CD4-positive, alpha-beta memory T cell (primary cell): ENCODE data around the gene OTUB1. TPM values are rescaled to one million over a fixed set of nuclear protein-coding genes. Genes with fewer than 3 reads are reported as not detected.

Experiments
- CTCF ChIA-PET: fragments of 350-600 bp; sonication (Branson Sonifier 250); formaldehyde crosslinking; loops from one replicate; lab custom pipeline; 2021; ENCODE audit warnings: inconsistent platforms; ENCODE audit not compliant: partially characterized antibody; lab: Charles Lee
- POLR2A ChIA-PET: fragments of 350-600 bp; sonication (Branson Sonifier 250); formaldehyde crosslinking; loops from one replicate; lab custom pipeline; 2021; ENCODE audit not compliant: partially characterized antibody; lab: Charles Lee
- DNase-seq, 5 donors: peaks; one replicate each; pipeline versions ENCODE4 v3.0.0 to v3.0.0-alpha.2; 2020 to 2022; ENCODE audit warnings: mixed read lengths in 1 of 5
- H3K27ac ChIP-seq: one replicate; pipeline ENCODE4 v1.7.0; 2013; ENCODE audit warnings: low read depth, low read length
- H3K27me3 ChIP-seq: 2 replicates; pipeline ENCODE4 v1.7.0; 2013; ENCODE audit warnings: mild to moderate bottlenecking, low read length, moderate library complexity; ENCODE audit not compliant: insufficient read depth
- H3K36me3 ChIP-seq: 2 replicates; pipeline ENCODE4 v1.7.0; 2013; ENCODE audit warnings: mild to moderate bottlenecking, low read length, moderate library complexity; ENCODE audit not compliant: insufficient read depth
- H3K4me1 ChIP-seq: 2 replicates; pipeline ENCODE4 v1.7.0; 2013; ENCODE audit warnings: mild to moderate bottlenecking, low read length, moderate library complexity; ENCODE audit not compliant: insufficient read depth
- H3K4me3 ChIP-seq, 2 donors: one replicate each; pipeline ENCODE4 v1.7.0; 2013; ENCODE audit warnings: low read length in 2 of 2, mild to moderate bottlenecking in 1 of 2
- H3K9me3 ChIP-seq, 2 donors: one replicate each; pipeline ENCODE4 v1.7.0; 2013; ENCODE audit warnings: low read length in 2 of 2, control low read depth in 1 of 2; ENCODE audit not compliant: control insufficient read depth in 1 of 2
- H3K27ac Mint-ChIP-seq, 7 donors: one replicate each; pipeline ENCODE4 v1.8.0; 2020 to 2021; ENCODE audit warnings: mixed read lengths in 7 of 7, mild to moderate bottlenecking in 6 of 7, inconsistent platforms in 3 of 7, moderate library complexity in 3 of 7
- H3K27me3 Mint-ChIP-seq, 2 donors: one replicate each; pipeline ENCODE4 v1.8.0; 2020 to 2021; ENCODE audit warnings: mixed read lengths in 2 of 2
- H3K36me3 Mint-ChIP-seq, 2 donors: one replicate each; pipeline ENCODE4 v1.8.0; 2020 to 2021; ENCODE audit warnings: mixed read lengths in 2 of 2, inconsistent platforms in 1 of 2, mild to moderate bottlenecking in 1 of 2
- H3K4me1 Mint-ChIP-seq, 4 donors: one replicate each; pipeline ENCODE4 v1.8.0; 2020 to 2021; ENCODE audit warnings: mixed read lengths in 4 of 4, mild to moderate bottlenecking in 1 of 4
- H3K4me3 Mint-ChIP-seq, 8 donors: one replicate each; pipeline ENCODE4 v1.8.0; 2020 to 2021; ENCODE audit warnings: mixed read lengths in 8 of 8, mild to moderate bottlenecking in 7 of 8, moderate library complexity in 6 of 8, inconsistent platforms in 3 of 8
- H3K9me3 Mint-ChIP-seq, 8 donors: one replicate each; pipeline ENCODE4 v1.8.0; 2020 to 2021; ENCODE audit warnings: mixed read lengths in 8 of 8, mild to moderate bottlenecking in 5 of 8, inconsistent platforms in 3 of 8, moderate library complexity in 1 of 8
- intact Hi-C: fragments of 100-400 bp; cut with micrococcal nuclease; formaldehyde crosslinking; loops from one replicate; pipeline ENCODE4 v1.15.1; 2023
- polyA plus RNA-seq, 2 donors: library from polyadenylated mRNA; unstranded; fragments of 300-500 nt; fragmentation: Illumina TruSeq; gene quantifications; one replicate each; pipeline ENCODE4 v1.2.3, GENCODE V29; 2021
- total RNA-seq, 2 experiments: library from RNA; stranded (reverse); gene quantifications; one replicate each; pipeline ENCODE4 v1.2.3, GENCODE V29; 2021

OTUB1 gene
- total and polyA plus RNA-seq, 4 experiments from 2014 or later = 72.9 to 171 (median 102) TPM

DNA sequence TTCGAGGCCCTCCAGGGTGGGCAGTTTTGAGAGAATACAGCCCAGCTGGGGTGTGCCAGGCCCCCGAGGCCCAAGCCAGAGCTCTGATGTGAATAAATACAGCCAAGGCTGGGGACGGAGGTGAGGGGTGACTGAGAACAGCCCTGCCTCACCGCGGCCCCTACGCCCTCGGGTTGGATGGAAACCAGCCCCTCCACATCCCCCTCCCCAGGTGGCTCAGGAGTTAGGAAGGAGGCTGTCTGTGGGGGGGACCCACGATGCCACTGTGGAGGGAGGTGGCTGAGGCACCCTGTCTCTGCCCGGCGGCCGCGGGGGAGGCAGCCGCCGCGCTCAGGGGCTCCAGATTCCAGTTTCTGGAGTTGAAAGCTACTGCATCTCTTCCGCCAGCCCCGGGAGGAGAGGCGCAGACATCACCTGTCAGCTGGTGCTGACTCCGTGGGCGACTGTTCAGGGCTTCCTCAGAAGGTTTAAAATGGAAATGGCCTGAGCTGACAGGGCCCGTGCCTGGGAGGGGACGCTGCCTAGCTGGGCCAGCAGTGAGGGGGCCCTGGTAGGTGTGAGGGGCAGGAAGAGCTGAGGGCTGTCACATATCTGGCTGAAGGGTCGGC, 50.9 kb downstream of the OTUB1 start:
- ChIA-PET POLR2A (interaction anchor here (1.1 kb wide), 1 partner anchor 40 kb away, joined by 3 read pairs; no protein-coding TSS in a partner anchor), CTCF (no interaction called here)
- no peaks in the 10 kb centered on the region for H3K36me3 Mint-ChIP-seq
- no peaks in the 10 kb centered on the region for H3K4me1 ChIP-seq
- no peaks in the 10 kb centered on the region for H3K36me3 ChIP-seq
- no peak for DNase-seq
- peaks cover 1 to 12% (median 4%) of the 10 kb centered on the region in 4 donors for H3K4me1 Mint-ChIP-seq
- H3K4me3 ChIP-seq = no peak overlapping the region
- intact Hi-C loops = no loop called here
- H3K4me3 Mint-ChIP-seq = peak overlapping the region in 1 of 8 donors; percentile 17
- H3K27me3 Mint-ChIP-seq = peaks cover 16 to 33% of the 10 kb centered on the region in 2 donors
- no peak overlapping the region for H3K27ac Mint-ChIP-seq
- H3K9me3 ChIP-seq = no peaks in the 10 kb centered on the region
- no peak overlapping the region for H3K27ac ChIP-seq
- H3K27me3 ChIP-seq = peaks cover 12% of the 10 kb centered on the region
- peaks cover 0 to 2% (median 0%) of the 10 kb centered on the region in 8 donors for H3K9me3 Mint-ChIP-seq

DNA sequence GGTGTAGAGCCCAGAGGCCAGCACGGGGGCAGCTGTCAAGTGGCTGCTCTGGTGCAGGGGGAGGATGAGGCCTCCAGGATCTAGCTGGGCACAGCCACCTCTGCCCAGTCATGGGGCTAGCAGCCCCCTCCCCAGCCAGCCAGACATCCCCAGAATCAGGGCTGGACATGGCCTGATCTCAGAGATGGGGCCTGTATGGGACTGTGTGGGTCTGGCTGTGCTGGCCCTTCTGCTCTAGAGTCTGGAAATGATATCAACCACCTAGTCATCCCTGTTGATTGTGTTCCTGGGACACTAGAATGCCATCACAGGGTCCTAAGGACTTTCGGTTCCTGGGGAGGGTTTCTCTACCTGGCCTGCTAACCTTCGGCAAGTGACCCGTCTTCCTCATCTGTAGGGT, 52.3 kb downstream of the OTUB1 start:
- Histone ChIP-seq H3K36me3 (no peaks in the 10 kb centered on the region), H3K9me3 (no peaks in the 10 kb centered on the region), H3K4me1 (no peaks in the 10 kb centered on the region), H3K4me3 (no peak overlapping the region), H3K27me3 (peaks cover 12% of the 10 kb centered on the region), H3K27ac (no peak overlapping the region)
- intact Hi-C loops = no loop called here
- H3K4me1 Mint-ChIP-seq = peaks cover 1 to 12% (median 4%) of the 10 kb centered on the region in 4 donors
- H3K27me3 Mint-ChIP-seq = peaks cover 13 to 28% of the 10 kb centered on the region in 2 donors
- peaks cover 0 to 2% (median 0%) of the 10 kb centered on the region in 8 donors for H3K9me3 Mint-ChIP-seq
- H3K27ac Mint-ChIP-seq = no peak overlapping the region
- CTCF ChIA-PET = no interaction called here
- DNase-seq = no peak
- H3K4me3 Mint-ChIP-seq = no peak overlapping the region
- POLR2A ChIA-PET = no interaction called here
- no peaks in the 10 kb centered on the region for H3K36me3 Mint-ChIP-seq

DNA sequence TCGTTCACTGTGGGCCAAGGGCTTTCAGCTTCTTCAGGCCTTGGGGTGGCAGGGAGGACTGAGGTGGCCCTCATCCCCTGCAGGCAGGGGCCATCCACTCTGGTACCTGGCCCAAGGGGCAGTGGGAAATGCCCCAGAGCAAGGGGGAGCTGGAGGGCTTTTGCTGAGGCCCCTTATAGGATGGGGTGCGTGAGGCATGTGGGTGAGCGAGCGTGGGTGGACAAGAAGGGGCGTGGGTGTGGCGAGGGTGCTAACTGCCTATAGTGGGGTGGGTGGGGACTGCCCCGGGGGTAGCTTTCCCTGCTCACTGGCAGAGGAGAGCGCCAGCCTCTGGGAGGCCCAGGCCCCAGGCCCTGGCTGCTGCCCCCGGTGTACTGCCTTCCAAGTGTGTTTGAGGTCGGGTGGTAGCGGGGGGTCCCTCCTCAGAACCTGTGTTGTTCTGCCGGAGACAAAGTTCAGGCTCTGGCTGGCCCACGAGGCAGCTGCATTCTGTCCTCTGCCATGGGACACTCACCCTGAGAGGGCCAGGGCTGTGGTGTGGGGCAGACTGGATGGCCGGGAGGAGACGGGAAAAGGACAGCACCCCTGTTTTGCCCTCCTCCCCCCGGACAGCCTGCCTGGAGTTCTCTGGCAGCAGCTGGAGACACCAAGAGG, 52.9 kb downstream of the OTUB1 start:
- POLR2A ChIA-PET = no interaction called here
- no peaks in the 10 kb centered on the region for H3K4me1 ChIP-seq
- CTCF ChIA-PET = no interaction called here
- H3K4me1 Mint-ChIP-seq = peaks cover 1 to 10% (median 4%) of the 10 kb centered on the region in 4 donors
- DNase-seq = no peak
- no peaks in the 10 kb centered on the region for H3K36me3 Mint-ChIP-seq
- no peak overlapping the region for H3K27ac Mint-ChIP-seq
- intact Hi-C loops = no loop called here
- no peak overlapping the region for H3K4me3 ChIP-seq
- peaks cover 11 to 23% of the 10 kb centered on the region in 2 donors for H3K27me3 Mint-ChIP-seq
- H3K4me3 Mint-ChIP-seq = no peak overlapping the region
- no peaks in the 10 kb centered on the region for H3K9me3 ChIP-seq
- H3K9me3 Mint-ChIP-seq = peaks cover 0 to 1% (median 0%) of the 10 kb centered on the region in 8 donors
- H3K36me3 ChIP-seq = no peaks in the 10 kb centered on the region
- no peak overlapping the region for H3K27ac ChIP-seq
- peaks cover 12% of the 10 kb centered on the region for H3K27me3 ChIP-seq

DNA sequence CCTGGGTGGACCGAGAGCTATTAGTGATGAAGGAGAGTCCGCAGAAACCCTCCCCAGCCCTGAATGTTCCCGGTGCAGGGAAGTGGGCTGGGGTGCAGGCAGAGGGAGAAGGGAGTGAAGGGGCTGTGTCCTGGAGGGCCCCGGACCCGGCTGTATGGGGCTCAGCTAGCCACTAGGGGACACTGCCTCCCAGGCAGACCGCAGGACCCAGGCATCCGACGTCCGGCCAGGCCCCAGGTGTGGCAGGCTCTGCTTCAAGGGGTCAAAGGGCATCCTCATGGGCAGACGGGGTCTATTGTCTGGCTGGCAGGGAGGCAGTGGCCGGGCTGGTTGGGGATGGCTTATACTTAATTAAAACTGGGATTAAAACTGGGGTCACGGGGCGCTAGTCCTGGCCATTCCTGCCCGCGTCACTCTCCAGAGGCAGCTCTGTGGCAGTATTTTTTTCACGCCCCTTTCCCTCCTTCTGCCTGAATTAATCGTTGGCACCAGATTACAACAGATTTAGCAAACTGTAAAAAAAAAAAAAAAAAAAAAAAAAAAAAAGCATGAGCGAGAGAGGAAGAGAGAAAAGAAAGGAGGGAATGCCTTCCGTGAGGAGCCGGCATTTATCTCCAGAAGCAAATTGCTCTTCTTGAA, 54.6 kb downstream of the OTUB1 start:
- H3K27ac ChIP-seq = no peak overlapping the region
- ChIA-PET CTCF (no interaction called here), POLR2A (no interaction called here)
- no peaks in the 10 kb centered on the region for H3K4me1 Mint-ChIP-seq
- DNase-seq = no peak
- H3K4me3 Mint-ChIP-seq = no peak overlapping the region
- no peaks in the 10 kb centered on the region for H3K4me1 ChIP-seq
- no peak overlapping the region for H3K4me3 ChIP-seq
- H3K9me3 Mint-ChIP-seq = no peaks in the 10 kb centered on the region
- H3K27ac Mint-ChIP-seq = no peak overlapping the region
- H3K27me3 Mint-ChIP-seq = peaks cover 0 to 14% of the 10 kb centered on the region in 2 donors
- H3K9me3 ChIP-seq = no peaks in the 10 kb centered on the region
- no peaks in the 10 kb centered on the region for H3K36me3 ChIP-seq
- no peaks in the 10 kb centered on the region for H3K36me3 Mint-ChIP-seq
- peaks cover 12% of the 10 kb centered on the region for H3K27me3 ChIP-seq
- intact Hi-C loops = no loop called here

DNA sequence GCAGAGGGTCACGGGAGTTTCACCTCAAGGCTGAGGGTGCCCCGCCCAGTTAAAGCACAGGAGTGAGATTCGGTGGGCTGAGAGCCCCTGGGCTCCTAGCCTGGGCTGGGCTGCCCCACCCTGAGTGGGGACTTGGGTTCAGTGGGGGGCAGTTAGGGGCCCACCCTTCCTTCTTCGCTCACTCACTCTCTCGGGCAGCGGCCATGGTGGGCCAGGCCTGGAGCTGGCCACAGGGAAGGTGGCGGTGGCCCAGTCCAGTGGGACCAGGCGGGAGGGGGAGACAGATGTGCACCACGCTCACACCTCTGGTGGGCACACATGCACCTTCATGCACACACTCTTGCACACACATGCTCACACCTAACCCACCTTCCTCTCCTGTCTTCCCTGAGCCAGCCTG, 55.6 kb downstream of the OTUB1 start:
- intact Hi-C loops = no loop called here
- Histone ChIP-seq H3K4me3 (no peak overlapping the region), H3K27me3 (peaks cover 12% of the 10 kb centered on the region), H3K27ac (no peak overlapping the region), H3K4me1 (no peaks in the 10 kb centered on the region), H3K9me3 (no peaks in the 10 kb centered on the region), H3K36me3 (no peaks in the 10 kb centered on the region)
- DNase-seq = no peak
- CTCF ChIA-PET = no interaction called here
- POLR2A ChIA-PET = no interaction called here
- Mint-ChIP-seq H3K27me3 (peaks cover 0 to 14% of the 10 kb centered on the region in 2 donors), H3K9me3 (no peaks in the 10 kb centered on the region), H3K27ac (no peak overlapping the region), H3K36me3 (no peaks in the 10 kb centered on the region), H3K4me1 (no peaks in the 10 kb centered on the region), H3K4me3 (no peak overlapping the region)

DNA sequence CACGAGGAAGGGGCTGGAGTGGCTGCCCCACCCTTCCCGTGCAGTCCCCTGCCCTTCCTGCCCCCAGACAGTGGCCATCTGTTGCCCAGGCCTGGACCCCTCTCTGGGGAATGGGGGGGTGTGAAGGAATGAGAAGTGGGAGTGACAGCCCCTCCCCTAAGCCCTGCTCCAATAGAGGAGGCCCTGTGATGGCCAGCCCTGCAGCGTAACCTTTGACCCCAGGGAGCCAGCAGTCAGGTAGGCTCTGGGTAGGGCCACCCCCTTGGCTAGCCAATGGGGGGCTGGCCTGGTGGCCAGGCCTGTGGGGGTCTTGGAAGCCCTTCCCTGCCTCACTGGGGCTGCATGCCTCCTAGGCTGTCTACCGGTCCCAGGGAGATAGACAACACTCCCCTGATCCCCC, 56.1 kb downstream of the OTUB1 start:
- Histone ChIP-seq H3K4me3 (no peak overlapping the region), H3K27ac (no peak overlapping the region), H3K9me3 (no peaks in the 10 kb centered on the region), H3K27me3 (peaks cover 7% of the 10 kb centered on the region), H3K4me1 (no peaks in the 10 kb centered on the region), H3K36me3 (no peaks in the 10 kb centered on the region)
- H3K4me3 Mint-ChIP-seq = no peak overlapping the region
- intact Hi-C loops = no loop called here
- no peaks in the 10 kb centered on the region for H3K4me1 Mint-ChIP-seq
- no peaks in the 10 kb centered on the region for H3K36me3 Mint-ChIP-seq
- ChIA-PET POLR2A (no interaction called here), CTCF (no interaction called here)
- DNase-seq = no peak
- no peaks in the 10 kb centered on the region for H3K9me3 Mint-ChIP-seq
- no peak overlapping the region for H3K27ac Mint-ChIP-seq
- H3K27me3 Mint-ChIP-seq = peaks cover 0 to 14% of the 10 kb centered on the region in 2 donors

DNA sequence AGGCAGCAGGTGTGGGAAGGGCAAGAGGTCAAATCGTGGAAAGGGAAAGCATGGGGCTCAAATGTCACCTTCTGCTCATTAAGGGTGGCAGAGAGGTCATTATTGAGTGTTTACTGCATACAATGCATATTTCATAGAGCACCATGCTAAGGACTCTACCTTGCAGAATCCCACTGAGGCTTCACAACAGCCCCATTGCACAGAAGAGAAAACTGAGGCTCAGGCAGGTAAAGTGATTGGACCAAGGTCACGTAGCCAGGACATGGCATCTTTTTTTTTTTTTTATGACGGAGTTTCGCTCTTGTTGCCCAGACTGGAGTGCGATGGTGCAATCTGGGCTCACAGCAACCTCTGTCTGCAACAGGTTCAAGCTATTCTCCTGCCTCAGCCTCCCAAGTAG, 57.3 kb downstream of the OTUB1 start:
- DNase-seq = no peak
- no peak overlapping the region for H3K4me3 Mint-ChIP-seq
- H3K4me1 ChIP-seq = no peaks in the 10 kb centered on the region
- H3K27me3 ChIP-seq = no peaks in the 10 kb centered on the region
- no peaks in the 10 kb centered on the region for H3K4me1 Mint-ChIP-seq
- intact Hi-C loops = no loop called here
- no peaks in the 10 kb centered on the region for H3K9me3 Mint-ChIP-seq
- CTCF ChIA-PET = no interaction called here
- H3K36me3 Mint-ChIP-seq = no peaks in the 10 kb centered on the region
- H3K9me3 ChIP-seq = no peaks in the 10 kb centered on the region
- H3K36me3 ChIP-seq = no peaks in the 10 kb centered on the region
- peaks cover 0 to 11% of the 10 kb centered on the region in 2 donors for H3K27me3 Mint-ChIP-seq
- H3K27ac Mint-ChIP-seq = no peak overlapping the region
- POLR2A ChIA-PET = no interaction called here
- H3K27ac ChIP-seq = no peak overlapping the region
- no peak overlapping the region for H3K4me3 ChIP-seq
